Suppressor macrophage treated with lipopolysaccharide for 1 hour (primary cell): Measurements from ENCODE around the gene MAGEA9B.
A peak's percentile ranks its signal among the peaks of the same experiment; 100 is the strongest.
"Not testable (repeated sequence)": the region's sequence is repeated elsewhere in the genome, so short reads cannot be mapped to it uniquely, and the experiment has no call there.

Experiments used
- DNase-seq, 3 donors: peaks; one replicate each; pipeline ENCODE4 v3.0.0-alpha.2; 2020 to 2022

Gene MAGEA9B

DNA sequence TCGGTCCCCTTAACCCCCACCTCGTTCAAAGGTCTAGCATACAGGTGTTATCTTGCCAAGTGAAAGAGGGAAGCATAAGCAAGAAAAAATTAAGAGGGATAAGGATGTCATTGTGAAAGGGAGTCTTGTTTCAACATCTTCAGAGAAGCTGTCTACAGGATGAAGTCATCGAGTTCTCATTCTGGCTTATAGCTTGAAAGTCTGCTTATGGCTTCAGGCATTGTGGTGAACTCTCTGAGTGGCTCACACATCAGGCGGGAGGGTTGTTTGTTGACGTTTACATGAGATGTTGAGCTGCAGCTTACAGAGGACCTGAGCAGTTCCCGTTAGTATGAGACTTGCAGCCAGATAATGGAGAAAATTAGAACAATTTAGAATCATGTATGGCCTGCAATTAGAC, 16.6 kb downstream of the MAGEA9B start:
- no peak for DNase-seq

DNA sequence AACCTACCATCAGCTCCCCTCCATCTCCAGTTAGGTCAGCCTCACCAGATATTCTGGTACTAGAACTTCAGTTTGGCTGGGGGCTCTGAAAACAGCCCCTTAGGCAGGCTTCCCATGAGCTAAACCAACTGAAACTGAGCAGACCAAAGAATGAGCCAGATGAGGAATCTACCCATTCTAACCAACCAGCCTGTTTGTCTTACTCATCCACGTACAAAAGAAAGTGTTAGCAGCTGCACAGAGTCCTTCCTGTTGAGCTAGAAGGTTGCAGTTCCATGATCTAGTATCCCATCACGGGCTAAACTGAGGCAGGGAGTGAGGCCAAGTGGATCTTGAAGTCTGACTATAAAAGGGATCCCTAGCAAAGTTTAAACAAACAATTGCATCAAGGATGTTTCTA, 17.5 kb downstream of the MAGEA9B start:
- DNase-seq, result no peak

DNA sequence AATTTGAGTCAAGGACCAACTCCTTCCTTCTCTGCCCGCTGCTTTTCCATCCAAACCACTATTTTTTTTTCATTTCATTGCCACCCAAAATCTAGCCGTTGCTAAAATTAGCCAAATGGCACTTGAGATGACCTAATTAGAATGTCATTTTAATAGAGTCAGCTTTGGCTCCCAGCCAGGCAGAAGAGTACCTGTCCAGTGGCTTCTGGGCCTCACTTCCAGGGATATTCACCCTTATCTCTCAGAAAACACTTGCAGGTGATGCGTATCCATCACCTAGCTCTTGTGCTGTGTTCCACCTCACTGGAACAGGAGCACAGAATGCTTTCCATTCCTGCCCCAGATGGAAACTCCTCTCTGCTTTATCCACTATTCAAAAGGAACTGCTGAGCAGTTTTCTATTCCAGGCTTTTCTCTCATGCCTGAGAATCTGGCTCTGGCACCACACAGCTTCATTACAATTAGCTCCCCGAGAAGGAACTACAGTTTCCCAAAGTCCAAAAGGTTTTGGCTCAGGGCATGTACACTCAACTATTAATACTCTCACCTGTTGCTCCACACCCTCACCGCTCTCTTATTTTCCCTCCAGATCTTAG, 18.5 kb downstream of the MAGEA9B start:
- DNase-seq, result no peak

DNA sequence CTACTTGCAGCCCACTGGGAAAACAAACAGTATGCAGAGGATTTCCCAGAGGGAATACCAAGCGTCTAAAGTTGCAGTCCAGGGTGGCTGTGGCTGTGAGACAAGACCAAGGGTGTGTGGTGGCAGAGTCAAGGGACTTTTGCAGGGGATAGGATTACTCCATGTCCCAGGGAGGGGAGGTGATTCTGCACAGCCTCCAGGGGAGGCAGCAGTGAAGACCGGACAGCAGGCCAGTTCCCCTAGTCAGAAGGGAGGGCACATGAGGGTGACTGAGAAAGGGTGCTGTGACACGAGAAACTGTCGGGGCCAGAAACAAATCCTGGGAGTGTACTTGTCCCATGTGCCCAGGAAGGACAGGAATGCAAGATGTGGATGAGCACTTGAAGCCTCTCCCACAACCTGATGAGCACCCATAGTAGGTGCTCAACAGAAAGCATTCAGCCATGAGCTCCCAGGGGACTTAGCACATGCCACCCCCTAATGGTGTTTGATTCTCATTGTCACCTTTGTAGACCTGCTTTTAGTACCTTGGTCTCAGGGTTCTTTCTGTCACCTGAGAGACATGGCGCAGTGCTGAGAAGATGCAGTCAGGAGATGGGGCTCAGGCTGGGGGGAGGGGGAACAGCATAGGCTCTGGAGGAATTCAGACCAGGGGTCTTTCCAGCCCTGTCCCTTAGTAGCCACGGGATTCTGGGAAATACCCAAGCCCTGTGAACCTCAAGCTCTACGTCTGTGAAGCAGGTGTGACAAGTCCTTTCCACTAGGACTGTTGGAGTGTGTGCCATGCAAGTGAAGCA, 19.4 kb downstream of the MAGEA9B start:
- DNase-seq, result no peak

DNA sequence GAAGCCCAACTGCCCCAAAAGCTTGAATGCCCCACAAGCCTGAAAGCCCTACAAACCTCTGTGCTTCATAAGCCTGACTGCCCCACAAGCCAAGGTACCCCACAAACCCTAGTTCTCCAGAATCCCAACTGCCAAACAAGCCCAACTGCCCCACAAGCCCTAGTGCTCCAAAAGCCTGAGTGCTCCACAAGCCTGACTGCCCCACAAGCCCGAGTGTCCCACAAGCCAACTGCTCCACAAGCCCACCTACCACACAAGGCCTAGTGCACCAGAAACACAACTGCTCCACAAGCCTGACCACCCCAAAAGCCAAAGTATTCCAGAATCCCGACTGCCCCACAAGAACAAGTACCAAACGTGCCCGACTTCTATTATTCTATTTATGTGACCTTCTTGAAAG, 23.9 kb downstream of the MAGEA9B start:
- no peak for DNase-seq

DNA sequence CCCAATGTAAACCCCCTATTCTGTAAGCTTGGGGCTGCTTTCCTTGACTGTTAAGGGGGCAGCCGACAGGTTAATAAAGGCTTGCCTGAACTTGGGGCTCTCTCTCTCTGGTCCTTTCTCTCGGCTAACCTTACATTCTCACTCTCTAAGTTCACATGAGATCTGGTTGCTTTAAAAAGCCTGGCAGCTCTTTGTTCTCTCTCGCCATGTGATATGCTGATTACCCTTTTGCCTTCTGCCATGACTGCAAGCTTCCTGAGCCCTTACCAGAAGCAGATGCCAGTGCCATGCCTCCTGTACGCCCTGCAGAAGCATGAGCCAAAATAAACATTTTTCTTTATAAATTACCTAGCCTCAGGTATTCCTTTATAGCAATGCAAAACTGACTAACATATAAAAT, 32.0 kb downstream of the MAGEA9B start:
- DNase-seq, result not testable (repeated sequence)

DNA sequence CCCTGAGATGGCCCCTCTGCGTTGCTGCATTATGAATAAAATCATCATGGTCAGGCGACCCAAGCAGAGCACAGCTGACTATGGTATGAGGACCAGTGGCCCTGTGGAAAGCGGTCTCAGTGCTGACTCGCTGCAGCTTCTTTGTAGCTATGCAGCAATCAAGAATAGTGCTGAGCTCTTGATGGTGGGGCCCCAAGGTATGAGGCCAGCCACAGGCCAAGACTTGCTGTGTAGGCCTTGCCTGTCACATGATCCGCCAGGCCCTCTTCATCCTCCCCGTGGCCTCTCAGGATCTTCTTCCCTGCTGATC, 35.4 kb downstream of the MAGEA9B start:
- DNase-seq, result not testable (repeated sequence)

DNA sequence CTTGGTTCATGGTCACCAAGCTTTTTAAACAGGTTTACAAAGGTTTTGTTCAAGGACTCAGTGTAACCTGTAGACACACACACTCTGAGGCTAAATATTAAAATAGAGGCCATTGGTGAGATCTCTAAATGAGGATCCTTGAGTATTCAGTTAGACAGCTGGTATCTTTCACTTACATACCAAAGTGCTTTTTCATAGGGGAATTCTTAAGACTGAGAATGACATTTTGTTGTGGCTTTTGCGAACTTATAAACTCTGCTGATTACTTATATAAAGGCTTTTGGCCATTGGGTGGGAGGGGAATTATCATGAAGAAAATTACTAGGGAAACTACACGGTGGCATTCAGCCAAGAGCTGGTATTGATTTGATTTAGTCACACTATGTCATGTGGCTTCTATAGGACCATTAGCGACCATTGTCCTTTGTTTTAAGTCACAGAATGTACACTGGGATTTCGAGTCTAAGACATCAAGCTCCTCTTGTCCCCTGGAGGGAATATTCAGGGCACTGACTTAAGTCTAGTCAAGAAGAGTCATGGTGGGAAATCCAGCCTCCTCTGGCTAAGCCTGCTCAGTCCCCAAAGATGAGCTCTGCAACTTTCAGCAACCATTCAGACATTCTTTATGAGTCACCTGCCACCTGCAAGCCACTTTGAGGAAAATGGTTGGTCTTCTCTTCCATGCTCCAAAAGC, 35.9 kb downstream of the MAGEA9B start:
- not testable (repeated sequence) for DNase-seq

DNA sequence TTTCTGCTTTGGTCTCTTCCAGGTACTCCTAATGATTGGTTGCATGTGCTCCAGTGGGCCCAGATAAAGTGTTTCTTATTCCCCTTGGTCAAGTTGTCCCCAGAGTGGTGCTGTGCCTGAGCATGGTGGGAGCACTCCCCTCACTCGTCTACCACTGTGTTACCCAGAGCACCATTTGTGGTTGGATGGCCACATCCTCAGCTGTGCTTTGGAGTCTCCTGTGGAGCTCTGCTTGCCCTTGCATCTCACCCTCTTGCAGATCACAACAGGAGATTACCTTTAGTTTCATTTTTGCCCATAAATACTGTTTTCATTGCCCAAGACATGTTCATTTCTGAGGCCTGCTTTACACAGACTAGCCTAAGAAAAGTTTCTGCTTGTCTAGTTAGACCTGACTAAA, 36.8 kb downstream of the MAGEA9B start:
- DNase-seq, result not testable (repeated sequence)

DNA sequence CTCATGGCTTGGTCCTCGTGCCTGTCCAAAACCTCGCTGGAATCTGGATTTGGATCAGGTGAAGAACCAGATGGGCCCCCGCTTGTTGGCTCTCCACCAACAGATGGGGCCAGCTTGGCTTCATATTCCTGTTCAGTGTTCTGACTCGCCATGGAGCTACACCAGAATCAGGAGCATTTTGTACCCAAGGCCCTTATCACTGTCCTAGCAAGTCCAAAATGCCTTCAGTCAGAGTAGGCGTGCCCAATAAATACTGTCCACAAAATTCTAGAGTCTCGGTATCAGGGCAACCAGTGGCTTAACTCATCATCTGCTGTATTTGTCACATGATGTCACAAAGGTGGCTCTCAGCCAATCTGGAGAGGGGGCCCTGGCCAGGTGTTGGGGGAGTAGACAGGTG, 37.6 kb downstream of the MAGEA9B start, which contains the start of gene HSFX3:
Gene HSFX3, minus strand, starts transcription at position 224 of the 400 bp plus-strand sequence. Its CDS starts 72 bp downstream, at position 152.
- DNase-seq, result not testable (repeated sequence)

DNA sequence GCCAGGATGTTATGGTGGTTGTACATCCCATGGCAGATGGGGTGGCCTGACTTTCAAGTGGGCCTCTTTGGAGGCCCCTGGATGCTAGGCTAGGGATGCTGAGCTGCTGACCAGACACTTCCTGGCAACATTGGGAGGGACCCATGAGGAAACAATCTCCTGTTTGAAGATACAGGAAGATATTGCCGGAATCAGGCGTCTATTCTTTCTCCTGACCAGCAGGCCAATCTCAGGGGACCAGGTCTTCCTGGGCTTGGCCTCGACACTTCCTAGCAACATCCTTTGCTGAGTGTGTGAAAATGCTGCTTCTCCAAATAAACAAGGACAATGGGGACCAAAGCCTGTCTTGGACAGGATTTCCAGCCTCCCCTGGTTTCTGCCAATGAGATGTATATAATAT, 39.5 kb downstream of the MAGEA9B start:
- not testable (repeated sequence) for DNase-seq

DNA sequence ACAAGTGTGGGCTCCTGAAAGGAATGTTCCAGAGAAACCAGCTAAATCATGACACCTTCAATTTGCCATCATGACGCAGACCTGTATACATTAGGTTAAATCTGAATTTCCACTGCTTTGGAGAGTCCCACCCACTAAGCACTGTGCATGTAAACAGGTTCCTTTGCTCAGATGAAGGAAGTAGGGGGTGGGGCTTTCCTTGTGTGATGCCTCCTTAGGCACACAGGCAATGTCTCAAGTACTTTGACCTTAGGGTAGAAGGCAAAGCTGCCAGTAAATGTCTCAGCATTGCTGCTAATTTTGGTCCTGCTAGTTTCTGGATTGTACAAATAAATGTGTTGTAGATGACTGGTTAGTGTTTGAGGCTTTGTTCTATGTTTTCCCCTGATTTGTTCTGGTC, 40.3 kb downstream of the MAGEA9B start:
- not testable (repeated sequence) for DNase-seq

DNA sequence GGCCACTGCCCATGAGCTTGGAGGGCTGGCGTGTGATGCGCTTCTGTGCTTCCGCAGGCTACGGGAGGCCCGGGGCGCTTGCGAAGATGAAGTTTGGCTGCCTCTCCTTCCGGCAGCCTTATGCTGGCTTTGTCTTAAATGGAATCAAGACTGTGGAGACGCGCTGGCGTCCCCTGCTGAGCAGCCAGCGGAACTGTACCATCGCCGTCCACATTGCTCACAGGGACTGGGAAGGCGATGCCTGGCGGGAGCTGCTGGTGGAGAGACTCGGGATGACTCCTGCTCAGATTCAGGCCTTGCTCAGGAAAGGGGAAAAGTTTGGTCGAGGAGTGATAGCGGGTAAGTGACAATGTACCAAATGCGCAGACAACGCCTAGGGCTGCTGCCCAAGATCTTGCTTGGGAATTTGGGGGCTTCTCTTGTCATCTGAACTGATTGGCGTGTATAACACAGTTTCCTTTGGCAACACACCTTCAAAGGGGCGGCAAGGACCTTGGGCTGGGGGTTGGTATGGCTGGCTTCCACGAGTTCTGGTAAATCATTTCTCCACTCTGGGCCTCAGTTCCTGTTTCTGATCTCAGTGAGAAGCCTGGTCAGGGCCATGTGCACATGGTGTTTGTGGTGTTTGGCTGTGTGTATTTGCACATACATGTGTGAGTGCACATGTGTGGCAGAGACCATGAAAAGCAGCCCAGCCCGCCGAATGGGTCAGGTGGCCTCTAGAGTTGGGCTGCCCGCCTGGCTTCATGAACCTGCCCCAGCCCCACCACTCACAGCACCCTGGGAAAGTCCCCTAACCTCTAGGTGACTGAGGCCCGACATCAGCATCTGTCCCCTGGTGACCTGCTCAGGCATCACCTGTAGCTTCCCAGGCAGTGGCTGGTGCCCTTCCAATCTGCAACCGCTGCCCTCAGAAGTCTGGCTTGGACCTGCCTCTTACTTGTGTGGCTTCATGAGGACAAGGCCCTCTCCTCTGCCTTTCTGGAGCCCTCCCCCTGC, 41.4 kb downstream of the MAGEA9B start:
- DNase-seq, result peak in 2 of 3 donors; percentile 7 to 33

DNA sequence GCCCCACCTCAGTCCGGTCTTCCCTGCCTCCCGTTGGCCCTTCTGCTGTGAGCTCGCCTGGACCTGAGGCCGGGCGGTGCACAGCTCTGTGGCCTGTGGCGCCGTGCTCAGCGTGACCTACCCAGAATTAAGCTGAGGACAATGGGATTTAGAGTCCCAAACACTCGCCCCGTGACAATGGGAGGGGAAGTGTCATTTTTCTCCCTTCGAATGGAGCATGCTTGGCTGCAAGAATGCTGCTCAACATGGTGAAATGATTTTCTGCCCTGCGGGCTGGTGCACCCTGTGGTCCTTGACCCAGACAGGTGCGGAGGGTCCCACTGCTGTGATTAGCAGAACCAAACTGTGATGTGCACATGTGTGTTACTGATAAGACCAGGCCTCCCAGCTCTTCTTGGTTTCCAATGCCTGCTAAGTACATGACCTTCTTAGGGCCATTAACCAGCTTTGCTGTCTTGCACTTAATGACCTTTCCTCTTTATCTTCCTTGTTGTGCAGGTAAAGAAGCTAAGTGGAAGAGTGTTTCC, 45.7 kb downstream of the MAGEA9B start:
- peak; percentile 13 to 19 (median 15) for DNase-seq

DNA sequence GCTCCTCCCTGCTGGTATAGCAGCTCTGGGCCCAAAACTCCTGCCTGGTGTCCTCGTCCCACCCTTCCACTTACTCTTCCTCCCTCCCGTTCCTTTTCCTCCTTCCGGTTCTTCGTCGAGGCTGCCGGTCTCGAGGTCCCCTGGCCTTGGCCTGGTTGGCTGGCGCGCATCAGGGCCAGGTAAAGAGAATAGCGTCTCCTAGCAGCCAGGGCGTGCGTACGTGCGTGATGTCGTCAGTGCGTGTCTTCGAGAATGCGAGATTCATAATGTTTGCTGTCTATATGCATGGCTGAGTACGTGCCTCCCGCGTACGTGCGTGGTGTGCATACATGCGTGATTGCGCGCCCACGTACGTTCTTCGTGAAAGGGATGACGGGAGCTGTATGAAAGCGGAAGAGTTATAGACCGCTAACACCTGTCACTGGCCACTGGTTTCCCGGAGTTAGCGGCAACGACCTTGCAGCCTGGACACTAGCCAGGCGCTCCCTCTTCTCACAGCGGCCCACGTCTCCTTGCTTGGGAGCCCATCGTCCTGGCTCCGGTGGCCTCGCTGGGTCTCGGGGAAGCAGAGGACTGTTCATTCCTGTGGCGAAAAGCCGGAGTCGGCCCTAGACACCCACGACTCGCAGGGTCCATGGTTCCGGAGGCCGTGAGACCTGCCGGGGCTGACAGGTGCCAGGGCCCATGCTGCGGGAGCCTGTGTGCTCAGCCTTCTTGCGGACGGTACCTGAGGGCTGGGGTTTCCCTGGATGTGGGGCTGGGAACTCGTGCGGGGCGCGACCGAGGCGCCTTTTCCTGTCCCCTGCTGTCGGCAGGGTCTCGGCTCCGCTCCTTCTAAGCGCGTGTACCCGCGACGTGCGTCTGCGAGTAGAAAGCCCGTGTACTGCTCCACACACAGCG, 46.4 kb downstream of the MAGEA9B start, which contains the start of gene EOLA1:
Gene EOLA1, plus strand, starts transcription at position 392 of the 900 bp plus-strand sequence. CDS start 4,619 bp downstream, outside the sequence.
- DNase-seq, result peak; percentile 69 to 81 (median 78)

DNA sequence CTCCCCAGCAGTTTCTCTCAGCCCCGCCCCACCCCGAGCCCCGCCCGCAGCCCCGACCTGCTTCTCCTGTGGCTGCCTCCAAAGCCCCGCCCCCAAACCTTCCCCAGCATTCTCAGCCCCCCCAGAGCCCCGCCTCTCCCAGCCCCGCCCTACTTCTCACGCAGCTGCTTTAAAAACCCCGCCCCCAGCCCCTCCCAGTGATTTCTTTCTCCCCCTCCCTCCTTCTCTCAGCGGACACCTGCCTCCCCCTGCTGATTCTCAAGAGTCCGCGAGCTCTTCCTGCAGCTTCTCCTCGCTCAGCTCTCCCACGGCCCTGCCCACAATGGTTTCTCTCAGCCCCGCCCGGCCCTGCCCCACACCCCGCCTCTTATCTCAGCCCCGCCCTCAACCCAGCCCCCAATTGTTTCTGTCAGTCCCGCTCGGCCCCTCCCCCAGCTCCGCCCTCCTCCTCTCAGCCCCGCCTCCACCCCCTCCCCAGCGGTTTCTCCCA, 47.1 kb downstream of the MAGEA9B start:
- DNase-seq, result peak; percentile 83 to 96 (median 92)

DNA sequence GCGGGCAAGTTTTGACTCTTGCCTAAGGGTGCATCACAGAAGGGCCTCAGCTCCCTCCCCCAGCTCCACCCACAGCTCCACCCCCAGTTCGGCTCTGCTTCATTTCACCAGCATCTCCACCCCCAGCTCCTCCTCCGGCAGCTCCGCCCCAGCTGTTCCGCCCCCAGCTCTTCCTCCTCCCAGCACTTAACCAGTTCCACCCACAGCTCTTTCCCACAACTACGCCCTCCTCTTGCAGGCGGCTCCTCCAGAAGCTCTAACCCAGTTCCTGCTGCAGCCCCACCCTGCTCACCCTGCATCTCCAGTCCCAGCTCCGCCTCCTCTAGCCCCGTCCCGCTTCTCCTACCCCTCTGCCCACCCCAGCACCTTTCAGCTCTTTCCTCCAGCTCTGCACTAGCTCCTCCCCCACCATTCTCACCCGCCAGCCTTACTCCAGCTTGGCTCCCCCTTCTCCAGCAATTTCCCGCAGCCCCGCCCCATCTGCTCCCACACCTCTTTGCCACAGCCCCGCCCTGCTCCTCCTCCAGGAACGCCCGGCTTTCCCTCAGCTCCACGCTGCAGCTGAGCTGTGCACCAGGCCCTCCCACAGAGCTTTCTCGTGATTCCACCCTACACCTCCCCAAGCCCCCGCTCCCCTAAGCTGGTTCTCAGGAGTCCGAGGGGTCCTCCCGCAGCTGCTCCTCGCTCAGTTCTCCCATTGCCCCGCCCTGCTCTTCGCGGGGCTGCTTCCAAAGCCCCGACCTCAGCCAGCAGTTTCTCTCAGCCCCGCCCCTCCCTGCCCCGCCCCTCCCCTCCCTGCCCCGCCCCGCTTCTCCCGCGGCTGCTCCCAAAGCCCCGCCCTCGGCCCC, 47.8 kb downstream of the MAGEA9B start:
- DNase-seq, result peak; percentile 83 to 90 (median 83)

DNA sequence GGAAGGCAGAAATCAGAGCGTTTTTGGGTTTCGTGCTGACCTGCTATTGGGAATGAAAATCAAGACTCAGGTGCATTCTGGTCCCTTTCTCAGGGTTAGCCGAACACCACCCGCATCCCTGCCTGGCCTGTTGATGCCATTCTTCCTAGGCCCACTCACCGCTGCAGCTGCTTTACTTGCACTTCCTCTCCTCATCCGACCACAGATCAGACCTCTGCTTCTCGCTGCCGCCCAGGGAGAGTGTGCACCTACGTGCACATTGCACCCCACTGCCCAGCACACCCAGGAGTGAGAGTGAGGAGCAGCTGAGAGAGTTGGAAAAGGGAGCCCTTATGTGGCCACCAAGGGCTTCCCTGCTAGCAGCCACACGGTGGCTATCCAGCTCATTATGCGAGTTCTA, 49.8 kb downstream of the MAGEA9B start:
- not testable (repeated sequence) for DNase-seq

DNA sequence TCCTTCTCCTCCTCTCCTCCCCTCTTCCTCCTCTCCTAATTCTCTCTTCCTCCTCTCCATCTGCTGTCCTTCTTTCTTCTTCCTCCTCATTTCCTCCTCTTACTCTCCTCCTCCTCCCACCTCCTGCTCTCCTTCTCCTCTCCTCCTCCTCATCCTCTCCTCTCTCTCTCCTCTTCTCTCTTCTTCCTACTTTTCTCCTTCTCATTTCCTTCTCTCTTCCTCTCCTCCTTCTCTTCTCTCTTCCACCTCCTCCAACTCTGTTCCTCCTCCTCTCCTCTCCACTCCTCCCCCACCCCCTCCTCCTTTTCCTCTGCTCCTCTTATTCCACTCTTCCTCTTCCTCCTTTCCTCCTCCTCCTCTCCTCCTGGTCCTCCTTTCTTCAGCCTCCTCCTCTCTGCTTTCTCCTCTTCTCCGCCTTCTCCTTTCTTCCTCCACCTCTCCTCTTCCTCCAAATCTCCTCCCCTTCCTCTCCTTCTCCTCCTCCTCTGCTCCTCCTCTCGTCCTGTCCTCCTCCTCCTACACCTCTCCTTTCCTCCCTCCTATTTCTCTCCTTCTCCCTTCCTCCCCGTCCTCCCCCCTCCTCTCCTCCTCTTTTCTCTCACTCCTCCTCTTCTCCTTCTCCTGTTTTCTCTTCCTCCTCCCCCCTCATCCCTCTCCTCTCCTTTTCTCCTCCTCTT, 52.2 kb downstream of the MAGEA9B start:
- DNase-seq, result not testable (repeated sequence)
